Testis (tissue), 2 donors: ENCODE measurements around the gene ATP6V0D1.

Experiments used
- POLR2A ChIP-seq: fragments of 450-650 bp; IDR thresholded peaks from one replicate; pipeline ENCODE4 v1.6.1; 2017; ENCODE audit warnings: antibody characterized with exemption, mild to moderate bottlenecking, moderate library complexity
- TF ChIP-seq, protein P1 (sequence below), 3 experiments: fragments of 450-650 bp in 2 of 3; fragments of 200-600 bp in 1 of 3; sonication (generic) in 1 of 3; IDR thresholded peaks; one replicate each; pipeline ENCODE4 v1.5.1; 2016 to 2019; ENCODE audit warnings: antibody characterized with exemption in 3 of 3, mild to moderate bottlenecking in 2 of 3, moderate library complexity in 1 of 3

GRCh38 chr16:67394155-67395104 is 86.5 kb downstream of the ATP6V0D1 start:
- TF ChIP-seq, protein P1, sequence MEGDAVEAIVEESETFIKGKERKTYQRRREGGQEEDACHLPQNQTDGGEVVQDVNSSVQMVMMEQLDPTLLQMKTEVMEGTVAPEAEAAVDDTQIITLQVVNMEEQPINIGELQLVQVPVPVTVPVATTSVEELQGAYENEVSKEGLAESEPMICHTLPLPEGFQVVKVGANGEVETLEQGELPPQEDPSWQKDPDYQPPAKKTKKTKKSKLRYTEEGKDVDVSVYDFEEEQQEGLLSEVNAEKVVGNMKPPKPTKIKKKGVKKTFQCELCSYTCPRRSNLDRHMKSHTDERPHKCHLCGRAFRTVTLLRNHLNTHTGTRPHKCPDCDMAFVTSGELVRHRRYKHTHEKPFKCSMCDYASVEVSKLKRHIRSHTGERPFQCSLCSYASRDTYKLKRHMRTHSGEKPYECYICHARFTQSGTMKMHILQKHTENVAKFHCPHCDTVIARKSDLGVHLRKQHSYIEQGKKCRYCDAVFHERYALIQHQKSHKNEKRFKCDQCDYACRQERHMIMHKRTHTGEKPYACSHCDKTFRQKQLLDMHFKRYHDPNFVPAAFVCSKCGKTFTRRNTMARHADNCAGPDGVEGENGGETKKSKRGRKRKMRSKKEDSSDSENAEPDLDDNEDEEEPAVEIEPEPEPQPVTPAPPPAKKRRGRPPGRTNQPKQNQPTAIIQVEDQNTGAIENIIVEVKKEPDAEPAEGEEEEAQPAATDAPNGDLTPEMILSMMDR (IDR thresholded peaks at IDR 0.05): no peak
- TF ChIP-seq POLR2A: no peak
